ENCODE data around the gene BEST2.

Gene BEST2

DNA sequence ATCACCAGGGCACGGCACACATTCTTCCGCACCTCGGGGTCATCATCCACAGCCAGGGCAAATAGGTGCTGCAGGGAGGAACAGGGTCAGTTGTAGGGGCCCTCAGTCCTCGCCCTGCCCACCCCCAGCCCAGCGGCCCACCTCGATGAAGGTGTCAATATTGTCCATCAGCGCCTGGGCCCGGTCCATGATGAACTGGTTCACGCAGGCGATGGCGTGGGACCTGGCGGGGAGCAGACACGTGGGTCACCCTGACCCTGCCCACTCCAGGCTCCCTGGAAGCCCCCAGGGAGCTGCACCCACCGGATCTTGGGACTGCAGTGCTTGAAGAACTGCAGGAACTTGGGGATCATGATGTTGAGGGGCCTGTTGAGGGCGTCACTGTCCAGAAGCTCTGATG, 36.5 kb upstream of the BEST2 start:
- TF ChIP-seq CTCF (conservative IDR thresholded peaks at IDR 0.05) (no peak), ZFX (IDR thresholded peaks at IDR 0.05) (no peak)

DNA sequence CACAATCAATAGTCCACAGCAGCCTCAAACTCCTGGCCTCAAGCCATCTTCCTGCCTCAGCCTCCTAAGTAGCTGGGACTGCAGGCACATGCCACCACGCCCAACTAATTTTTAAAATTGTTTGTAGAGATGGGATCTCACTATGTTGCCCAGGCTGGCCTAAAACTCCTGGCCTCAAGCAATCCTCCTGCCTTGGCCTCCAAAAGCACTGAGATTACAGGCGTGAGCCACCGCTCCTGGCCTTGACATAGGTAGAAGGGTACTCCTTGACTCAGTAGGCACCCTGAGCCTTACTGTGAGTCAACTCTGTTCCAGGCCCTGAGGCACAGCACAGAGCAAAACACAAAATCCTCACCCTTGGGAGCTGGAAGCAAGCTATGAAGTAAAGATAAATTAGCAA, 35.7 kb upstream of the BEST2 start:
- H3K27ac ChIP-seq = no peak overlapping the region
- no peak for TF ChIP-seq CTCF (conservative IDR thresholded peaks at IDR 0.05)
- no peak for TF ChIP-seq ZFX (IDR thresholded peaks at IDR 0.05)

More for the DNA sequence above, 36.5 kb upstream of the BEST2 start:
- H3K27ac ChIP-seq = no peak overlapping the region

DNA sequence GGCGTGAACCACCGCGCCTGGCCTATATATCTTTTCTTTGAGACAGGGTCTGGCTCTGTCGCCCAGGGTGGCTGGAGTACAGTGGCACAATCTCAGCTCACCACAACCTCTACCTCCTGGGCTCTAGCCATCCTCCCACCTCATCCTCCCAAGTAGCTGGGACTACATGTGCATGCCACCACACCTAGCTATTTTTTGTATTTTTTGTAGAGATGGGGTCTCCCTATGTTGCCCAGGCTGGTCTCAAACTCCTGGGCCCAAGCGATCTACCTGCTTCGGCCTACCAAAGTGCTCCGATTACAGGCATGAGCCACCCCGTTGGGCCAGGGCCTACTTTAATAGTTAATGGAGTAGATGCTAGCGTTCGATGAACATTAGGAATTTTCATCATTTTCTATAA, 31.3 kb upstream of the BEST2 start:
- no peak overlapping the region; the same call in 1 of the 2 replicates for H3K27ac ChIP-seq
- no peak for TF ChIP-seq CTCF (conservative IDR thresholded peaks at IDR 0.05)
- no peak for TF ChIP-seq ZFX (IDR thresholded peaks at IDR 0.05)

GRCh38 chr19:12720851-12721655, 30.5 kb upstream of the BEST2 start:
- TF ChIP-seq ZFX (IDR thresholded peaks at IDR 0.05) (no peak), CTCF (conservative IDR thresholded peaks at IDR 0.05) (no peak)
- H3K27ac ChIP-seq = peak overlapping the region; percentile 92

GRCh38 chr19:12721656-12722565, 29.7 kb upstream of the BEST2 start:
- H3K27ac ChIP-seq = peak overlapping the region; percentile 92
- TF ChIP-seq ZFX (IDR thresholded peaks at IDR 0.05) (peak; percentile 72; the same call in 1 of the 2 replicates), CTCF (conservative IDR thresholded peaks at IDR 0.05) (no peak)

DNA sequence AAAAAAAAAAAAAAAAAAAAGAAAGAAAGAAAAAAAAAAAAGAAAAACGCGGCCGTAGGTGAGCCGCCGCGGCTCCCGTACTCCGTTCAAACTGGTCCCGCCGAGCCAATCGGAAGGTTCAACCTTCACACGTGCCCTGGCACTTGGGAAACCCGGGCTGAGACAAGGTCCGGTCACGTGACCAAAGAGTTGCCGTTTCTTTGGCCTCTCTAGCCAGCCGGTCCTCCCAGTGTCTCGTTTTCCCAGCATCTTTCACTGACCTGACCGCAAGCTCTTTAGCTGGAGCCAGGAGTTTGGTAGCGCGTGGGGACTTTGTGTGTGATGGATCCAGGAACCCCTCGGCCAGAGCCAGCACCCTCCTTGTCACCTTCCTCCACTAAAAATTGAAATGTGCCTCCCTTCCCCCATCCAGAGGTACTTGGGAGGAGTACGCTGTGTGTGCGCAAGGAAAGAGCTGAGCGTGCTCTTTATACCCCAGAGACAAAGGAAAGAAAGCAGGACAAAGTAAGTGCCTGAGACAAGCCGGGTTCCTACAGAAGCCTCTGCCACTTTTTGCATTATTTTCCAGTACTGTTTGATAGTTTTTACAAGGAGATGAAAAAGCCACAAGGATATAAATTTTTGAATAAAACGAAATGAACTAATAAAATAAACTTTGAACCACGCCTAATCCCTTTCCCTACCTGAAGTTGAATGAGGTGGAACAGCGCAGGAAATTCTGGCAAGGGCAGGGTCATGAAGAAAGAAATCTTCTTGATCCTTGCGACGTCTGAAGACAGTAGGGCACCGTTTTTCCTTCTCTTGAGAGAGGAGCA, 28.8 kb upstream of the BEST2 start:
- H3K27ac ChIP-seq = peak overlapping the region; percentile 92
- TF ChIP-seq ZFX (IDR thresholded peaks at IDR 0.05) = no peak
- TF ChIP-seq CTCF (conservative IDR thresholded peaks at IDR 0.05) = no peak
